NB4 (cell line): ENCODE results near the gene ANKS1A.

ENCODE experiments used
- MYC ChIP-seq: IDR thresholded peaks from 2 replicates; pipeline ENCODE4 v1.6.1; 2011; ENCODE audit warnings: low read depth, low read length
- POLR2A ChIP-seq: IDR thresholded peaks from 2 replicates; pipeline ENCODE4 v1.6.1; 2011; ENCODE audit warnings: mild to moderate bottlenecking; ENCODE audit not compliant: insufficient read length; ENCODE audit errors: extremely low read depth
- TF ChIP-seq, protein P1 (sequence below): IDR thresholded peaks from one replicate; pipeline ENCODE4 v1.5.1; 2012; ENCODE audit warnings: low read depth, low read length
- TF ChIP-seq, protein P2 (sequence below): IDR thresholded peaks from 2 replicates; pipeline ENCODE4 v1.6.1; 2011; ENCODE audit warnings: low read depth, low read length

DNA sequence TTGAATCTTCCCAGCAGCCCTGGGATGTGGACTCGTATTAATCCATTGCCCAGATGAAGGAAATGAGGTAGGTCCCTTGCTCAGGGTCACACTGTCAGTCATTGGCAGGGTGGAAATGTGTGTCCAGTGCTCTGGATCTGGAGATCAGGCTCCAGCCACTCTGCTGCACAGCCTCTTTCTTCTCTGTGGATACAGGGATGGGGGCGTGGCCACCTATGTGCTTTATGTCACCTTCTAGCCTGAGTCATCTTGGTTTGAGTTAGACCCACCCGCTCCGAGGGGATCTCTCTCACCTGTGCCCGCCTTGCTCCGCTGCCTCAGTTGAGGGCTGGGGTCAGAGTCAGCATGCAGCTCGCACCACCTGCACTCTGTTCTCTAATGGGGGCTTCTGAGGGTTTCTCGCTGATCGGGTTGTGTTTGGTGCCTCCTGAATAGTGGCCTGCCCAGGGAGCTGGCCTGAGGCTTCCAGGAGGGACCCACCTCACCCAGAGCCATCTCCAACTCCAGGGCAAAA is 172.1 kb downstream of the ANKS1A start:
- TF ChIP-seq, protein P1, sequence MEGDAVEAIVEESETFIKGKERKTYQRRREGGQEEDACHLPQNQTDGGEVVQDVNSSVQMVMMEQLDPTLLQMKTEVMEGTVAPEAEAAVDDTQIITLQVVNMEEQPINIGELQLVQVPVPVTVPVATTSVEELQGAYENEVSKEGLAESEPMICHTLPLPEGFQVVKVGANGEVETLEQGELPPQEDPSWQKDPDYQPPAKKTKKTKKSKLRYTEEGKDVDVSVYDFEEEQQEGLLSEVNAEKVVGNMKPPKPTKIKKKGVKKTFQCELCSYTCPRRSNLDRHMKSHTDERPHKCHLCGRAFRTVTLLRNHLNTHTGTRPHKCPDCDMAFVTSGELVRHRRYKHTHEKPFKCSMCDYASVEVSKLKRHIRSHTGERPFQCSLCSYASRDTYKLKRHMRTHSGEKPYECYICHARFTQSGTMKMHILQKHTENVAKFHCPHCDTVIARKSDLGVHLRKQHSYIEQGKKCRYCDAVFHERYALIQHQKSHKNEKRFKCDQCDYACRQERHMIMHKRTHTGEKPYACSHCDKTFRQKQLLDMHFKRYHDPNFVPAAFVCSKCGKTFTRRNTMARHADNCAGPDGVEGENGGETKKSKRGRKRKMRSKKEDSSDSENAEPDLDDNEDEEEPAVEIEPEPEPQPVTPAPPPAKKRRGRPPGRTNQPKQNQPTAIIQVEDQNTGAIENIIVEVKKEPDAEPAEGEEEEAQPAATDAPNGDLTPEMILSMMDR: no peak
- TF ChIP-seq, protein P2, sequence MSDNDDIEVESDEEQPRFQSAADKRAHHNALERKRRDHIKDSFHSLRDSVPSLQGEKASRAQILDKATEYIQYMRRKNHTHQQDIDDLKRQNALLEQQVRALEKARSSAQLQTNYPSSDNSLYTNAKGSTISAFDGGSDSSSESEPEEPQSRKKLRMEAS: no peak
- TF ChIP-seq POLR2A (no peak), MYC (no peak)
